SU-DHL-6 (cell line): Measurements from ENCODE around the gene ANO9.
"Not testable (repeated sequence)": the region's sequence is repeated elsewhere in the genome, so short reads cannot be mapped to it uniquely, and the experiment has no call there.

Source experiments
- H2AFZ ChIP-seq: fragments of 200-600 bp; sonication (generic); 2 replicates; pipeline ENCODE4 v1.6.1; 2014; ENCODE audit warnings: low read depth, mild to moderate bottlenecking, moderate library complexity, mixed read lengths, antibody characterized with exemption, low read length; ENCODE audit not compliant: severe bottlenecking
- H3F3A ChIP-seq: fragments of 200-600 bp; shearing (Covaris generic); 2 replicates; pipeline ENCODE4 v1.6.0; 2016; ENCODE audit warnings: antibody characterized with exemption, mild to moderate bottlenecking; ENCODE audit not compliant: insufficient read depth
- H3K27ac ChIP-seq: fragments of 200-600 bp; sonication (generic); 2 replicates; pipeline ENCODE4 v1.5.1; 2016; ENCODE audit warnings: low read depth, mild to moderate bottlenecking, low read length, moderate library complexity, mixed read lengths
- H3K27me3 ChIP-seq: fragments of 200-600 bp; sonication (generic), shearing (Covaris generic); 2 replicates; pipeline ENCODE4 v1.6.0; 2014; ENCODE audit warnings: mild to moderate bottlenecking, low read length
- H3K36me3 ChIP-seq: fragments of 200-600 bp; sonication (generic); 2 replicates; pipeline ENCODE4 v1.6.1; 2014; ENCODE audit warnings: mild to moderate bottlenecking, low read length, mixed read lengths
- H3K4me2 ChIP-seq: fragments of 300-600, 200-600 bp; shearing (Covaris generic), sonication (generic); 2 replicates; pipeline ENCODE4 v1.6.0; 2014; ENCODE audit warnings: low read length, low read depth, mild to moderate bottlenecking; ENCODE audit not compliant: poor library complexity, severe bottlenecking
- H3K4me3 ChIP-seq: fragments of 200-600 bp; sonication (generic); 2 replicates; pipeline ENCODE4 v1.5.1; 2014; ENCODE audit warnings: antibody characterized with exemption, low read length, mild to moderate bottlenecking, mixed read lengths; ENCODE audit not compliant: insufficient read depth, poor library complexity, severe bottlenecking
- H3K79me2 ChIP-seq: fragments of 200-600 bp; sonication (generic); 2 replicates; pipeline ENCODE4 v1.6.1; 2014; ENCODE audit warnings: mild to moderate bottlenecking, low read length, moderate library complexity; ENCODE audit not compliant: insufficient read depth
- H3K9ac ChIP-seq: fragments of 200-600 bp; sonication (generic); 2 replicates; pipeline ENCODE4 v1.7.0; 2014; ENCODE audit warnings: mild to moderate bottlenecking, low read length
- H3K9me2 ChIP-seq: fragments of 200-600 bp; sonication (generic); replicated peaks from 2 replicates; pipeline ENCODE4 v1.6.1; 2014; ENCODE audit warnings: low read length; ENCODE audit not compliant: insufficient read depth
- H3K9me3 ChIP-seq: fragments of 200-600 bp; sonication (generic); 2 replicates; pipeline ENCODE4 v1.6.1; 2014; ENCODE audit warnings: low read length, mixed read lengths; ENCODE audit not compliant: insufficient read depth
- H4K20me1 ChIP-seq: fragments of 200-600 bp; sonication (generic); 2 replicates; pipeline ENCODE4 v1.6.1; 2014; ENCODE audit warnings: low read depth, mild to moderate bottlenecking, antibody characterized with exemption, low read length, moderate library complexity, mixed read lengths
- CTCF ChIP-seq: fragments of 200-600 bp; sonication (generic); IDR thresholded peaks from one replicate; pipeline ENCODE4 v1.5.1; 2017; ENCODE audit warnings: antibody characterized with exemption, mild to moderate bottlenecking, low read length, moderate library complexity; ENCODE audit not compliant: insufficient read depth, poor library complexity, severe bottlenecking
- EZH2phosphoT487 ChIP-seq: fragments of 200-600 bp; sonication (generic), shearing (Covaris generic); conservative IDR thresholded peaks from 2 replicates; pipeline ENCODE4 v1.6.1; 2018; ENCODE audit warnings: mild to moderate bottlenecking, antibody characterized with exemption, low read length, moderate library complexity, mixed read lengths

The ANO9 gene

GRCh38 chr11:428295-428694 is 13.5 kb downstream of the ANO9 start:
- Histone ChIP-seq H3K4me2 (no peak overlapping the region), H3F3A (no peaks in the 10 kb centered on the region), H3K36me3 (no peaks in the 10 kb centered on the region), H3K4me3 (no peak overlapping the region), H3K27ac (no peak overlapping the region), H4K20me1 (no peaks in the 10 kb centered on the region), H2AFZ (no peak overlapping the region), H3K9ac (no peak overlapping the region), H3K79me2 (no peaks in the 10 kb centered on the region), H3K9me3 (no peaks in the 10 kb centered on the region), H3K27me3 (no peaks in the 10 kb centered on the region), H3K9me2 (no peaks in the 10 kb centered on the region)
- no peak for TF ChIP-seq EZH2phosphoT487
- TF ChIP-seq CTCF = no peak

- Histone ChIP-seq H3K4me2 (no peak overlapping the region), H3K27me3 (no peaks in the 10 kb centered on the region), H3K4me3 (no peak overlapping the region), H3F3A (no peaks in the 10 kb centered on the region), H3K79me2 (no peaks in the 10 kb centered on the region), H3K36me3 (no peaks in the 10 kb centered on the region), H3K27ac (no peak overlapping the region), H3K9me2 (no peaks in the 10 kb centered on the region), H3K9me3 (no peaks in the 10 kb centered on the region), H4K20me1 (no peaks in the 10 kb centered on the region), H3K9ac (no peak overlapping the region), H2AFZ (no peak overlapping the region)
- no peak for TF ChIP-seq CTCF
- TF ChIP-seq EZH2phosphoT487 = no peak
Measured at GRCh38 chr11:426851-427250, 15.0 kb downstream of the ANO9 start.

GRCh38 chr11:425301-425700 is 16.5 kb downstream of the ANO9 start:
- H3F3A ChIP-seq = no peaks in the 10 kb centered on the region
- H3K9me2 ChIP-seq = no peaks in the 10 kb centered on the region
- no peaks in the 10 kb centered on the region for H3K9me3 ChIP-seq
- H3K4me3 ChIP-seq = no peak overlapping the region
- TF ChIP-seq EZH2phosphoT487 (no peak), CTCF (no peak)
- H4K20me1 ChIP-seq = no peaks in the 10 kb centered on the region
- H3K4me2 ChIP-seq = no peak overlapping the region
- H3K79me2 ChIP-seq = no peaks in the 10 kb centered on the region
- H2AFZ ChIP-seq = no peak overlapping the region
- no peaks in the 10 kb centered on the region for H3K27me3 ChIP-seq
- H3K9ac ChIP-seq = no peak overlapping the region
- no peak overlapping the region for H3K27ac ChIP-seq
- H3K36me3 ChIP-seq = no peaks in the 10 kb centered on the region

- not testable (repeated sequence) for H3K9me3 ChIP-seq, H2AFZ ChIP-seq, H3K4me2 ChIP-seq, H3F3A ChIP-seq, H3K36me3 ChIP-seq, H3K27ac ChIP-seq, H3K27me3 ChIP-seq, H3K9ac ChIP-seq, H3K79me2 ChIP-seq, H3K4me3 ChIP-seq, H4K20me1 ChIP-seq, H3K9me2 ChIP-seq
Measured at GRCh38 chr11:424766-425165, 17.0 kb downstream of the ANO9 start.
